Vagina (tissue), 2 donors: Measurements from ENCODE around the gene KRT3. TPM values are rescaled to one million over a fixed set of nuclear protein-coding genes. Genes with fewer than 3 reads are reported as not detected.

Experiments
- DNase-seq, 2 donors: peaks; one replicate each; pipeline ENCODE4 v3.0.0-alpha.2; 2017; ENCODE audit errors: extremely low spot score in 2 of 2
- H3K27ac ChIP-seq: fragments of 200-600 bp; sonication (generic); one replicate; pipeline ENCODE4 v1.5.1; 2019
- H3K27me3 ChIP-seq: fragments of 200-600 bp; sonication (generic); one replicate; pipeline ENCODE4 v1.5.1; 2019
- H3K36me3 ChIP-seq, 2 donors: fragments of 200-600 bp; sonication (generic); one replicate each; pipeline ENCODE4 v1.5.1; 2017 to 2019
- H3K4me1 ChIP-seq: fragments of 200-600 bp; sonication (generic); one replicate; pipeline ENCODE4 v1.5.1; 2019
- H3K4me3 ChIP-seq, 2 donors: fragments of 200-600 bp; sonication (generic); 1 replicate in 1 of 2; 2 replicates in 1 of 2; pipeline ENCODE4 v1.5.1; 2016 to 2019
- H3K9me3 ChIP-seq: fragments of 200-600 bp; sonication (generic); one replicate; pipeline ENCODE4 v1.5.1; 2019
- CTCF ChIP-seq, 3 experiments: fragments of 450-650 bp in 2 of 3; fragments of 200-600 bp in 1 of 3; sonication (generic) in 1 of 3; IDR thresholded peaks; one replicate each; pipeline ENCODE4 v1.5.1; 2017 to 2019; ENCODE audit warnings: antibody characterized with exemption in 3 of 3, mild to moderate bottlenecking in 2 of 3, moderate library complexity in 2 of 3
- POLR2A ChIP-seq, 2 donors: fragments of 450-650 bp; IDR thresholded peaks; one replicate each; pipeline ENCODE4 v1.6.1; 2017; ENCODE audit warnings: antibody characterized with exemption in 2 of 2, mild to moderate bottlenecking in 2 of 2, moderate library complexity in 2 of 2
- POLR2AphosphoS5 ChIP-seq, 2 donors: sonication (generic); formaldehyde crosslinking; IDR thresholded peaks; one replicate each; pipeline ENCODE4 v1.9.0; 2017; ENCODE audit warnings: antibody characterized with exemption in 2 of 2, mild to moderate bottlenecking in 2 of 2, low read depth in 1 of 2; ENCODE audit not compliant: insufficient read depth in 1 of 2
- intact Hi-C: fragments of 100-400 bp; cut with DNase I; formaldehyde crosslinking; loops from one replicate; pipeline ENCODE4 v1.15.1; 2023
- total RNA-seq: library from RNA; depleted of rRNA; stranded (reverse); fragments of >200 nt; gene quantifications from one replicate; pipeline ENCODE4 v1.2.3, GENCODE V29; 2016

Gene KRT3
- total RNA-seq, 1 donor from 2014 or later, result not detected

GRCh38 chr12:52822771-52823510 lies 27.0 kb upstream of the KRT3 start:
- Histone ChIP-seq H3K36me3 (no peaks in the 10 kb centered on the region), H3K27me3 (no peaks in the 10 kb centered on the region), H3K27ac (no peak overlapping the region), H3K4me3 (no peak overlapping the region), H3K9me3 (no peaks in the 10 kb centered on the region), H3K4me1 (no peaks in the 10 kb centered on the region)
- intact Hi-C loops, result no loop called here
- DNase-seq, result no peak
- TF ChIP-seq POLR2A (IDR thresholded peaks at IDR 0.05), result no peak
- TF ChIP-seq POLR2AphosphoS5 (IDR thresholded peaks at IDR 0.05; ENCODE audit: insufficient read depth in 1 of 2, low read depth in 1 of 2), result no peak
- TF ChIP-seq CTCF (IDR thresholded peaks at IDR 0.05), result no peak

DNA sequence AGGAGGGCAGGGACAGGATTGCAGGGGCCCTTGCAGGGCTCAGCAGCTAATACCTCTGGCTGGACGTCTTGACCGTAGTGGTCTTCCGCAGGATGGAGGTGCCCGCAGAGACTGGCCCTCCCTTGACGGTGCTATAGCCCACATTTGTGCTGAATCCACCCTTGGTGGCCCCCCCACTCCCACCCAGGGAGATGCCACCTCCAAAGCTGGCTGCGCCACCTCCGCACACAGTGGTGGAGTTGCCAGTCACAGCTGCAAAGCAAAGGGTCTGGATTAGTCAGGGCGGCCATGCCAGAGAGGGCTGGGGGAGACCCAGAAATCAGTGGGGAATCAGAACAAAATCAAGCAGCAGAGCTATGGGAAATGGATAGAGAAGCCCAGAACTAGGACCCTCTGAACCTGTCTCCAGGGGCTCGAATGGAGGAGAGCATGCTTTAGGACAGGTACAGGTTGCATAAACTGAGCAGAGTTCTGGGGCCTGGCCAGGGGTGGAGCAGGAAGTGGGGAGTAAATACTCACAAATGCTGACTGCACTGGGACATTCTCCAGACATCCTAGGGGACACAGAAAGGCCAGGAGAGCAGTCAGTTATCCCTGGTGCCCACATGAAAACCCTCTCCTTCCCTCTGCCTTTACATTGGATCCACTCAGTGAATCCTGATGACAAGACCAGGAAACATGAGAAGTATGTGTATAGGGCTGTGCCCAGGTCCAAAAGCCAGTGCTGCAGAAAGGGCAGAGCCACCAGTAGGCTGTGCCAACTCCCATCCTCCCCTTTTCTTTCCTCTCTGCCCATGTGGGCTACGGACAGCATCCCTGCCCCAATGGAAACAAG lies 26.1 kb upstream of the KRT3 start:
- Histone ChIP-seq H3K27me3 (no peaks in the 10 kb centered on the region), H3K4me3 (no peak overlapping the region), H3K27ac (no peak overlapping the region), H3K36me3 (no peaks in the 10 kb centered on the region), H3K4me1 (no peaks in the 10 kb centered on the region), H3K9me3 (no peaks in the 10 kb centered on the region)
- intact Hi-C loops, result no loop called here
- no peak for DNase-seq
- no peak for TF ChIP-seq POLR2A (IDR thresholded peaks at IDR 0.05)
- no peak for TF ChIP-seq CTCF (IDR thresholded peaks at IDR 0.05)
- TF ChIP-seq POLR2AphosphoS5 (IDR thresholded peaks at IDR 0.05; ENCODE audit: insufficient read depth in 1 of 2, low read depth in 1 of 2), result no peak

GRCh38 chr12:52821071-52821730 lies 25.3 kb upstream of the KRT3 start:
- no peaks in the 10 kb centered on the region for H3K27me3 ChIP-seq
- no peaks in the 10 kb centered on the region for H3K36me3 ChIP-seq
- no peaks in the 10 kb centered on the region for H3K4me1 ChIP-seq
- DNase-seq, result no peak
- no peaks in the 10 kb centered on the region for H3K9me3 ChIP-seq
- intact Hi-C loops, result no loop called here
- H3K4me3 ChIP-seq, result no peak overlapping the region
- no peak for TF ChIP-seq POLR2AphosphoS5 (IDR thresholded peaks at IDR 0.05; ENCODE audit: insufficient read depth in 1 of 2, low read depth in 1 of 2)
- no peak for TF ChIP-seq CTCF (IDR thresholded peaks at IDR 0.05)
- H3K27ac ChIP-seq, result no peak overlapping the region

DNA sequence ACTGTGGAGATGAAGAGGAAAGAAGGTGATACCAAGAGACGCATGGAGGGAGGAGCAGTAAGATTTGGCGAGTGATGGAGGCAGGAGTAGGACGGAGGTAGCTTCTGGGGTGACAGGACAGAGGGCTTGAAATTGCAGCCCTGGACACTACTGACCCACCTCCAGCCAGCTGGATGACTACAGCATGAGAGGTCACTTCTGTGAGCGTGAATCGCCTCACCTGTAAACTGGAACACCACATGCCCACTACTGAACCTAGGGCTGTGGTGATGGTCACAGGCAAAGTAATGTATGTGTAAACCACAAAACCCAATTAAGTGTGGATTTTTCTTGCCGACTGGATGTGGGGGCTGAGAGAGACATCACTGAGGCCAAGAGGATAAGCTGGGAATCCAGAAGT lies 24.6 kb upstream of the KRT3 start:
- H3K27me3 ChIP-seq, result no peaks in the 10 kb centered on the region
- H3K4me1 ChIP-seq, result no peaks in the 10 kb centered on the region
- TF ChIP-seq POLR2A (IDR thresholded peaks at IDR 0.05) (no peak), POLR2AphosphoS5 (IDR thresholded peaks at IDR 0.05; ENCODE audit: insufficient read depth in 1 of 2, low read depth in 1 of 2) (no peak), CTCF (IDR thresholded peaks at IDR 0.05) (no peak)
- H3K9me3 ChIP-seq, result no peaks in the 10 kb centered on the region
- no peak overlapping the region for H3K4me3 ChIP-seq
- no peaks in the 10 kb centered on the region for H3K36me3 ChIP-seq
- no peak overlapping the region for H3K27ac ChIP-seq
- DNase-seq, result no peak
- intact Hi-C loops, result no loop called here
